ENCODE results near the gene ATP23. TPM values are rescaled to one million over a fixed set of nuclear protein-coding genes. Genes with fewer than 3 reads are reported as not detected.

ATP23 gene
- total and polyA plus RNA-seq, 2 donors (not counting 3 experiments of a cell fraction or from before 2014, with no cell fraction given), result 5.9 to 9.0 TPM

DNA sequence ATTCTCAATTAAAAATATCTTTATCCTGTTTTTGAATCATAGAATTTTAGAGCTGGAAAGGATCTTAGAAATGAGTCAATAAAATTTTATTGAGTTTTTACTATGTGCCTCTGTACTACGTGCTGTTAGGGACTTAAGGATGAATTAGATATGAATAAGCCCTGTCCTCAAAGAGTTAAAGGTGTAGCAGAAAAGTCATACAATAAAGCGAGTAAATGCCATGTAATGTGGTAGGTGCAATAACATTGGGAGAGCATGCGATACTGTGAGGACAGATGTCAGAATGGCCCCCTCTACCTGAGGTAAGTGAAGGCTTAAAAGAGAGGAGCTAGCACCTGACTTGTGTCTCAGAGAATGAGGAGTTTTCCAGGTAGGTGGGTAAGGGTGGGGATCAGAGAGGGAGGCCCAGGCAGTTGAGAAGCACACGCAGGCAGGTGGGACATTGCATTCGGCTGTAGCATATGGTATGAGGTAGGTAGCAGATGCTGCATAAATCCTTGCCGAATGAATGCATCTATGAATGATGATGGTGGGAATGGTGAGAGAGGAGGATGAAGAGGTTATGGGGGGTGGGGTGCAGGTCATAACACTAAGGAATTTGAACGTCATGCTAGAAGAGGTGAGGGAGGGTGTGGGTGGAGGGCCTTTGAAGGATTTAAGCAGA lies 35.4 kb upstream of the ATP23 start:
- Histone ChIP-seq H3K36me3 (ENCODE audit: control insufficient read depth in 2 of 2, extremely low read depth in 1 of 2, insufficient read depth in 2 of 2, low read length in 2 of 2) (no peaks in the 10 kb centered on the region), H3K27me3 (ENCODE audit: control insufficient read depth in 2 of 2, insufficient read depth in 2 of 2, low read length in 2 of 2) (peaks cover 12 to 17% of the 10 kb centered on the region in 2 experiments), H3K9ac (replicated peaks; ENCODE audit: extremely low read depth, insufficient read depth, low read length) (no peak overlapping the region), H3K27ac (ENCODE audit: insufficient read depth, low read depth, low read length) (no peak overlapping the region), H3K9me3 (replicated peaks; ENCODE audit: control insufficient read depth, insufficient read depth, low read length) (no peaks in the 10 kb centered on the region), H3K4me3 (replicated peaks in 1 of 3; ENCODE audit: insufficient read depth in 1 of 3, low read depth in 1 of 3, low read length in 3 of 3) (no peak overlapping the region), H2AFZ (ENCODE audit: low read depth, low read length) (no peak overlapping the region), H3K9me1 (replicated peaks; ENCODE audit: control insufficient read depth, extremely low read depth, insufficient read depth, low read length) (no peaks in the 10 kb centered on the region), H4K20me1 (replicated peaks; ENCODE audit: control insufficient read depth, extremely low read depth, insufficient read depth, low read length) (no peaks in the 10 kb centered on the region), H3K4me2 (ENCODE audit: insufficient read depth, low read length) (no peak overlapping the region), H3K79me2 (ENCODE audit: control insufficient read depth, insufficient read depth, low read length) (no peaks in the 10 kb centered on the region), H3K4me1 (ENCODE audit: control insufficient read depth, extremely low read depth, insufficient read depth, low read length) (peaks cover 2% of the 10 kb centered on the region)
- DNase-seq (ENCODE audit: low read depth, low spot score), result no peak
- no TSS peak for BruUV-seq (replicated peaks)
- TF ChIP-seq POLR2A (IDR thresholded peaks at IDR 0.05; ENCODE audit: low read depth, low read length) (no peak), FOS (IDR thresholded peaks at IDR 0.05; ENCODE audit: borderline replicate concordance, insufficient read depth, low read length) (no peak), GATA2 (IDR thresholded peaks at IDR 0.05; ENCODE audit: insufficient read depth, insufficient read length, low read depth, low read length) (no peak), POLR2AphosphoS5 (IDR thresholded peaks at IDR 0.05; ENCODE audit: insufficient read depth, low read depth, low read length) (no peak), CTCF (IDR thresholded peaks at IDR 0.05; ENCODE audit: extremely low read depth in 1 of 2, insufficient read depth in 1 of 2, low read depth in 1 of 2, low read length in 2 of 2) (no peak), JUN (IDR thresholded peaks at IDR 0.05; ENCODE audit: borderline replicate concordance, insufficient read depth, insufficient read length, low read depth) (no peak), EZH2 (IDR thresholded peaks at IDR 0.05; ENCODE audit: borderline replicate concordance, low read depth, low read length, severe bottlenecking) (no peak), MYC (IDR thresholded peaks at IDR 0.05; ENCODE audit: low read depth, low read length) (no peak)
- TF ChIP-seq, protein P1, sequence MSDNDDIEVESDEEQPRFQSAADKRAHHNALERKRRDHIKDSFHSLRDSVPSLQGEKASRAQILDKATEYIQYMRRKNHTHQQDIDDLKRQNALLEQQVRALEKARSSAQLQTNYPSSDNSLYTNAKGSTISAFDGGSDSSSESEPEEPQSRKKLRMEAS (IDR thresholded peaks at IDR 0.05; ENCODE audit: insufficient read depth, insufficient read length), result no peak
- ChIA-PET CTCF (interaction anchor here (0.6 to 4.2 kb wide), 13 partner anchors 9 to 323 kb away, joined by 3 to 44 read pairs (median 4); partner anchors contain the start of gene TSFM), POLR2A (no interaction called here)
- dilution Hi-C loops (cut with MboI; ENCODE audit: extremely low pct_ligation_motif_present, low sequenced_read_pairs), result no loop called here
- intact Hi-C loops (cut with micrococcal nuclease), result loop anchor here (1.0 kb wide), 7 partner anchors 60 to 323 kb away; partner anchors contain the start of genes CTDSP2 and TSFM
- no peak for FAIRE-seq

Data from endothelial cell of umbilical vein (primary cell).